Vagina (tissue), 2 donors: ENCODE measurements around the gene CELF5.

ENCODE experiments used
- POLR2A ChIP-seq, 2 donors: fragments of 450-650 bp; IDR thresholded peaks; one replicate each; pipeline ENCODE4 v1.6.1; 2017; ENCODE audit warnings: antibody characterized with exemption in 2 of 2, mild to moderate bottlenecking in 2 of 2, moderate library complexity in 2 of 2
- POLR2AphosphoS5 ChIP-seq, 2 donors: sonication (generic); formaldehyde crosslinking; IDR thresholded peaks; one replicate each; pipeline ENCODE4 v1.9.0; 2017; ENCODE audit warnings: antibody characterized with exemption in 2 of 2, mild to moderate bottlenecking in 2 of 2, low read depth in 1 of 2; ENCODE audit not compliant: insufficient read depth in 1 of 2
- TF ChIP-seq, protein P1 (sequence below), 3 experiments: fragments of 450-650 bp in 2 of 3; fragments of 200-600 bp in 1 of 3; sonication (generic) in 1 of 3; IDR thresholded peaks; one replicate each; pipeline ENCODE4 v1.5.1; 2017 to 2019; ENCODE audit warnings: antibody characterized with exemption in 3 of 3, mild to moderate bottlenecking in 2 of 3, moderate library complexity in 2 of 3

DNA sequence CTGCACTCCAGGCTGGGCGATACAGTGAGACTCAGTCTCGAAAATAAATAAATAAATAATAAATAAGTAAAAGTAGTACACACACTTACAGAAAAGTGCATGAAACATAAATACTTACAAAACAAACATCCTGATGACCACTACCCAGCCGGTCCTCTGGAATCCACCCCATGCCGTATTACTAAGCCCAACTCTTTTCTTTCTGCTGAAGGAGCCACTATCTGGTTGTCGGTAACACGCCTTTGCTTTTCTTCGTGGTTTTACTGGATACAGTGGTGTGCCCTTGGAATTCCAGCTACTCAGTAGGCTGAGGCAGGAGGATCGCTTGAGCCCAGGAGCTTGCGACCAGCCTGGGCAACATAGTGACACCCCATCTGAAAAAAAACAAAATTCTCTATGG lies 39.4 kb downstream of the CELF5 start:
- no peak for TF ChIP-seq POLR2AphosphoS5 (IDR thresholded peaks at IDR 0.05; ENCODE audit: insufficient read depth in 1 of 2, low read depth in 1 of 2)
- no peak for TF ChIP-seq POLR2A (IDR thresholded peaks at IDR 0.05)
- TF ChIP-seq, protein P1, sequence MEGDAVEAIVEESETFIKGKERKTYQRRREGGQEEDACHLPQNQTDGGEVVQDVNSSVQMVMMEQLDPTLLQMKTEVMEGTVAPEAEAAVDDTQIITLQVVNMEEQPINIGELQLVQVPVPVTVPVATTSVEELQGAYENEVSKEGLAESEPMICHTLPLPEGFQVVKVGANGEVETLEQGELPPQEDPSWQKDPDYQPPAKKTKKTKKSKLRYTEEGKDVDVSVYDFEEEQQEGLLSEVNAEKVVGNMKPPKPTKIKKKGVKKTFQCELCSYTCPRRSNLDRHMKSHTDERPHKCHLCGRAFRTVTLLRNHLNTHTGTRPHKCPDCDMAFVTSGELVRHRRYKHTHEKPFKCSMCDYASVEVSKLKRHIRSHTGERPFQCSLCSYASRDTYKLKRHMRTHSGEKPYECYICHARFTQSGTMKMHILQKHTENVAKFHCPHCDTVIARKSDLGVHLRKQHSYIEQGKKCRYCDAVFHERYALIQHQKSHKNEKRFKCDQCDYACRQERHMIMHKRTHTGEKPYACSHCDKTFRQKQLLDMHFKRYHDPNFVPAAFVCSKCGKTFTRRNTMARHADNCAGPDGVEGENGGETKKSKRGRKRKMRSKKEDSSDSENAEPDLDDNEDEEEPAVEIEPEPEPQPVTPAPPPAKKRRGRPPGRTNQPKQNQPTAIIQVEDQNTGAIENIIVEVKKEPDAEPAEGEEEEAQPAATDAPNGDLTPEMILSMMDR (IDR thresholded peaks at IDR 0.05): no peak
